ENCODE results near the gene DLG1. TPM values are rescaled to one million over a fixed set of nuclear protein-coding genes. Genes with fewer than 3 reads are reported as not detected.

The DLG1 gene
- total and polyA plus RNA-seq, 2 of the 4 experiments (the other 2 are of a cell fraction) = 21.2 to 57.7 TPM

- intact Hi-C loops (cut with micrococcal nuclease) = no loop called here
- H3K9me3 ChIP-seq (ENCODE audit: control insufficient read depth, insufficient read depth, low read length) = peaks cover 5% of the 10 kb centered on the region; the same call in 1 of the 2 replicates
- dilution Hi-C loops (cut with HindIII; ENCODE audit: low sequenced_read_pairs, unreplicated experiment) = no loop called here
- 83% methylated on average over 1 of the region's 5 CpGs; no CpG with 5 or more reads in 1 of the 2 experiments for WGBS, 2 experiments (ENCODE audit: extremely low coverage in 2 of 2, insufficient read length in 1 of 2)
- H3K14ac ChIP-seq (replicated peaks; ENCODE audit: low read depth, low read length) = no peak overlapping the region
- no peak overlapping the region for H2AK9ac ChIP-seq (replicated peaks; ENCODE audit: low read depth, low read length, poor library complexity)
- H2AK5ac ChIP-seq (ENCODE audit: low read depth, low read length) = no peak overlapping the region
- H3K4ac ChIP-seq (ENCODE audit: low read depth, low read length) = no peak overlapping the region
- H3K56ac ChIP-seq (ENCODE audit: extremely low read depth, insufficient read depth, low read length) = no peak overlapping the region
- peaks cover 11% of the 10 kb centered on the region for H3K36me3 ChIP-seq (ENCODE audit: control insufficient read depth, insufficient read depth, low read length)
- H3K4me3 ChIP-seq (ENCODE audit: insufficient read depth, low read depth, low read length) = no peak overlapping the region
- no peak overlapping the region for H3K9ac ChIP-seq (ENCODE audit: low read depth, low read length)
- H4K91ac ChIP-seq (ENCODE audit: insufficient read depth, low read depth, low read length) = no peak overlapping the region
- H2BK15ac ChIP-seq (ENCODE audit: low read depth, low read length) = no peak overlapping the region
- peaks cover 4% of the 10 kb centered on the region; the same call in 1 of the 2 replicates for H4K20me1 ChIP-seq (ENCODE audit: insufficient read depth, low read length)
- H3K4me2 ChIP-seq (ENCODE audit: low read depth, low read length) = no peak overlapping the region
- no peak for DNase-seq
- H3K18ac ChIP-seq (ENCODE audit: low read depth, low read length) = no peak overlapping the region
- H4K8ac ChIP-seq (ENCODE audit: low read depth in 2 of 2, low read length in 2 of 2) = no peak overlapping the region
- no peak overlapping the region for H2BK120ac ChIP-seq (ENCODE audit: low read depth, low read length)
- no peak overlapping the region for H4K5ac ChIP-seq (ENCODE audit: low read depth, low read length)
- no peak overlapping the region for H3K23ac ChIP-seq (ENCODE audit: low read depth, low read length)
- no peak overlapping the region for H3K27ac ChIP-seq (ENCODE audit: insufficient read depth, low read length)
- no peaks in the 10 kb centered on the region for H3K4me1 ChIP-seq (ENCODE audit: control insufficient read depth, insufficient read depth, low read length)
- H3K27me3 ChIP-seq (ENCODE audit: control insufficient read depth, insufficient read depth, low read length) = no peaks in the 10 kb centered on the region
- H2AFZ ChIP-seq (replicated peaks; ENCODE audit: low read length, poor library complexity) = no peak overlapping the region
- H2BK20ac ChIP-seq (ENCODE audit: low read depth, low read length) = no peak overlapping the region
- H2BK5ac ChIP-seq (ENCODE audit: low read depth, low read length, poor library complexity, severe bottlenecking) = no peak overlapping the region
- peaks cover 3% of the 10 kb centered on the region; the same call in 1 of the 2 replicates for H3K9me1 ChIP-seq (ENCODE audit: insufficient read depth, low read length)
- POLR2A ChIA-PET (ENCODE audit: unreplicated experiment) = no interaction called here
- in situ Hi-C loops (cut with MboI; ENCODE audit: low sequenced_read_pairs) = no loop called here
- H3K79me1 ChIP-seq (ENCODE audit: low read depth in 1 of 2, low read length in 2 of 2) = peaks cover 0 to 5% of the 10 kb centered on the region in 2 experiments; a peak in 2 of 4 replicates
- CTCF ChIA-PET = no interaction called here
- ATAC-seq (ENCODE audit: low read depth) = no peak
- BruUV-seq (replicated peaks) = no TSS peak
- TF ChIP-seq RAD21 (IDR thresholded peaks at IDR 0.05; ENCODE audit: low read length) = no peak
- no peak for TF ChIP-seq NFE2L2 (IDR thresholded peaks at IDR 0.05; ENCODE audit: low read depth, low read length)
- no peak for TF ChIP-seq USF2 (IDR thresholded peaks at IDR 0.05; ENCODE audit: low read depth, low read length)
- TF ChIP-seq MAZ (IDR thresholded peaks at IDR 0.05; ENCODE audit: borderline replicate concordance, low read depth, low read length) = no peak
- TF ChIP-seq MXI1 (IDR thresholded peaks at IDR 0.05; ENCODE audit: borderline replicate concordance, low read depth, low read length) = no peak
- TF ChIP-seq FOS (IDR thresholded peaks at IDR 0.05; ENCODE audit: low read depth, low read length) = no peak
- TF ChIP-seq CTCF (conservative IDR thresholded peaks at IDR 0.05; ENCODE audit: low read depth, low read length) = no peak
- no peak for TF ChIP-seq RFX5 (IDR thresholded peaks at IDR 0.05; ENCODE audit: low read depth, low read length)
Measured at GRCh38 chr3:197137751-197138150, 160.7 kb downstream of the DLG1 start.

Data from IMR-90 (cell line).